Endodermal cell (in vitro differentiated cells): ENCODE results near the gene ZMIZ1. TPM values are rescaled to one million over a fixed set of nuclear protein-coding genes. Genes with fewer than 3 reads are reported as not detected.

Experiments used
- DNase-seq: peaks from one replicate; pipeline ENCODE4 v3.0.0-alpha.2; 2017
- H3K27ac ChIP-seq: 2 replicates; pipeline ENCODE4 v1.5.1; 2013; ENCODE audit warnings: mild to moderate bottlenecking, low read depth, low read length, moderate library complexity
- H3K27me3 ChIP-seq: 2 replicates; pipeline ENCODE4 v1.6.1; 2013; ENCODE audit warnings: mild to moderate bottlenecking, low read length, moderate library complexity; ENCODE audit not compliant: insufficient read depth, control insufficient read depth, poor library complexity, severe bottlenecking
- H3K36me3 ChIP-seq: 2 replicates; pipeline ENCODE4 v1.7.0; 2013; ENCODE audit warnings: mild to moderate bottlenecking, low read length, moderate library complexity; ENCODE audit not compliant: control insufficient read depth, insufficient read depth
- H3K4me1 ChIP-seq: one replicate; pipeline ENCODE4 v1.7.0; 2013; ENCODE audit warnings: low read length; ENCODE audit not compliant: control insufficient read depth, insufficient read depth
- H3K4me3 ChIP-seq: 2 replicates; pipeline ENCODE4 v1.5.1; 2013; ENCODE audit warnings: mild to moderate bottlenecking, low read length, moderate library complexity
- H3K9ac ChIP-seq: 2 replicates; pipeline ENCODE4 v1.6.1; 2013; ENCODE audit warnings: mild to moderate bottlenecking, low read length, moderate library complexity; ENCODE audit not compliant: poor library complexity, severe bottlenecking; ENCODE audit errors: extremely low read depth
- H3K9me3 ChIP-seq: 2 replicates; pipeline ENCODE4 v1.6.1; 2013; ENCODE audit warnings: mild to moderate bottlenecking, low read length, moderate library complexity; ENCODE audit not compliant: control insufficient read depth
- H3K27ac Mint-ChIP-seq: 2 replicates; pipeline ENCODE4 v1.8.0; 2020; ENCODE audit warnings: mixed read lengths
- H3K27me3 Mint-ChIP-seq: 2 replicates; pipeline ENCODE4 v1.8.0; 2021; ENCODE audit warnings: mild to moderate bottlenecking, mixed read lengths; ENCODE audit not compliant: insufficient read depth
- H3K36me3 Mint-ChIP-seq: 2 replicates; pipeline ENCODE4 v1.8.0; 2020; ENCODE audit warnings: low read depth, mixed read lengths
- H3K4me1 Mint-ChIP-seq: 2 replicates; pipeline ENCODE4 v1.8.0; 2020; ENCODE audit warnings: mixed read lengths
- H3K4me3 Mint-ChIP-seq: 2 replicates; pipeline ENCODE4 v1.8.0; 2020; ENCODE audit warnings: mild to moderate bottlenecking, moderate library complexity, mixed read lengths
- H3K9me3 Mint-ChIP-seq: 2 replicates; pipeline ENCODE4 v1.8.0; 2020; ENCODE audit warnings: mild to moderate bottlenecking, mixed read lengths
- CTCF ChIP-seq: fragments of 200-600 bp; sonication (generic); conservative IDR thresholded peaks from 2 replicates; pipeline ENCODE4 v1.5.0; 2021; ENCODE audit warnings: antibody characterized with exemption, mild to moderate bottlenecking
- WGBS, 2 experiments: methylation state at CpG; one replicate each; pipeline versions ENCODE4 v1.1.5 to v1.1.7; 2013; ENCODE audit warnings: missing lambda C conversion rate in 2 of 2, mixed read lengths in 1 of 2; ENCODE audit not compliant: insufficient coverage in 1 of 2, insufficient read length in 1 of 2; 5-methylcytosine and 5-hydroxymethylcytosine counted together
- total RNA-seq, 2 donors: library from RNA; stranded (reverse); fragmentation: NEBNext Ultra II Directional in 1 of 2; extraction: Animal tissue kit (Norgen Biotek cat#: 25700) in 1 of 2; gene quantifications; 2 replicates in 1 of 2; 3 replicates in 1 of 2; pipeline ENCODE4 v1.2.1, GENCODE V29; 2021

ZMIZ1 gene
- total RNA-seq, 2 donors from 2014 or later, result 65.3 to 67.5 TPM

DNA sequence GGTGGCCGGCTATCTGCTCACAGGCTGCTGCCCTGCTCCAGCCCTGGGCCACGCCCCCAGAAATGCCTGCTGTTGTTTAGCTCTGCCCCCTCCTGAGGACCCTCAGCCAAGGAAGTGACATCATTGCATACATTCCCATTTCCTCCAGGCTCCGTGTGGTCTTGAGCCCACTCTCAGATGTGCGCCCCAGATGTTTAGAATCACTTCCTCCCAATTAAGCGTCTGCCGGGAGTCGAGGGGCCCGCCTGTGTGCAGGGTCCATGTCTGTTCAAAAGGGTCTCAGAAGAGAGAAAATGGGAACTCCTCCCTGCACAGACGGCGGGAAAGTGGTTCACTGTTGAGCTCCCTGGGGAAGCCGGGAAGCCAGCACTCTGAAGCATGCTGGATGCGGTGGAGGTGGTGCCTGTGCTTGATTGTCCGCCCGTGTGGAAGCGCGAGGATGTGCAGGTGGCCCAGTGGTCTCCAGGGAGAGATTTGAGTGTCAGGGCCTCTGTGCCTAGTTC lies 161.6 kb downstream of the ZMIZ1 start:
- Mint-ChIP-seq H3K4me1 (peaks cover 27% of the 10 kb centered on the region), H3K36me3 (peaks cover 37% of the 10 kb centered on the region), H3K27me3 (no peaks in the 10 kb centered on the region), H3K9me3 (no peaks in the 10 kb centered on the region), H3K27ac (peak overlapping the region; percentile 89), H3K4me3 (no peak overlapping the region)
- Histone ChIP-seq H3K9ac (no peak overlapping the region), H3K27ac (peak overlapping the region; percentile 67), H3K27me3 (no peaks in the 10 kb centered on the region), H3K36me3 (peaks cover 43% of the 10 kb centered on the region), H3K4me1 (peaks cover 5% of the 10 kb centered on the region), H3K4me3 (no peak overlapping the region), H3K9me3 (no peaks in the 10 kb centered on the region)
- WGBS, 2 experiments, result 84 to 87% methylated on average over 11 to 16 of the region's 16 CpGs
- TF ChIP-seq CTCF, result no peak
- peak; percentile 89 for DNase-seq

GRCh38 chr10:79230850-79231249 lies 162.1 kb downstream of the ZMIZ1 start:
- Mint-ChIP-seq H3K27ac (peak overlapping the region; percentile 89), H3K36me3 (peaks cover 37% of the 10 kb centered on the region), H3K27me3 (no peaks in the 10 kb centered on the region), H3K9me3 (no peaks in the 10 kb centered on the region), H3K4me1 (peaks cover 29% of the 10 kb centered on the region), H3K4me3 (no peak overlapping the region)
- WGBS, 2 experiments, result 97 to 100% methylated on average over 3 to 4 of the region's 4 CpGs
- Histone ChIP-seq H3K9ac (no peak overlapping the region), H3K4me1 (peaks cover 5% of the 10 kb centered on the region), H3K27me3 (no peaks in the 10 kb centered on the region), H3K9me3 (no peaks in the 10 kb centered on the region), H3K27ac (peak overlapping the region; percentile 67), H3K36me3 (peaks cover 43% of the 10 kb centered on the region), H3K4me3 (no peak overlapping the region)
- no peak for DNase-seq
- no peak for TF ChIP-seq CTCF

GRCh38 chr10:79231908-79232307 lies 163.1 kb downstream of the ZMIZ1 start:
- TF ChIP-seq CTCF, result no peak
- no peak for DNase-seq
- no peaks in the 10 kb centered on the region for H3K27me3 ChIP-seq
- Mint-ChIP-seq H3K27ac (no peak overlapping the region), H3K4me1 (peaks cover 32% of the 10 kb centered on the region), H3K27me3 (no peaks in the 10 kb centered on the region), H3K36me3 (peaks cover 30% of the 10 kb centered on the region), H3K9me3 (no peaks in the 10 kb centered on the region), H3K4me3 (no peak overlapping the region)
- H3K4me3 ChIP-seq, result no peak overlapping the region
- peaks cover 8% of the 10 kb centered on the region for H3K4me1 ChIP-seq
- H3K36me3 ChIP-seq, result peaks cover 38% of the 10 kb centered on the region
- no peak overlapping the region for H3K27ac ChIP-seq
- 94 to 97% methylated on average over 3 of the region's 3 CpGs for WGBS, 2 experiments
- no peaks in the 10 kb centered on the region for H3K9me3 ChIP-seq
- H3K9ac ChIP-seq, result no peak overlapping the region
